Aorta (tissue), 5 donors: ENCODE measurements around the gene P2RY6. TPM values are rescaled to one million over a fixed set of nuclear protein-coding genes. Genes with fewer than 3 reads are reported as not detected.

Experiments
- ATAC-seq: fragments of 200-7000 bp; cut with Tn5 transposase; one replicate; pipeline ENCODE4 v1.9.1; 2022; ENCODE audit warnings: moderate library complexity; ENCODE audit not compliant: low FRiP score
- DNase-seq, 2 donors: peaks; one replicate each; pipeline ENCODE4 v3.0.0-alpha.2; 2020
- H3K27ac ChIP-seq, 2 donors: one replicate each; pipeline ENCODE4 v1.5.1; 2013; ENCODE audit warnings: low read length in 2 of 2, mild to moderate bottlenecking in 2 of 2, moderate library complexity in 2 of 2, control low read depth in 1 of 2, inconsistent platforms in 1 of 2, low read depth in 1 of 2
- H3K27me3 ChIP-seq, 2 donors: one replicate each; pipeline ENCODE4 v1.6.1; 2013; ENCODE audit warnings: control low read depth in 1 of 2, low read length in 1 of 2, mild to moderate bottlenecking in 1 of 2, moderate library complexity in 1 of 2; ENCODE audit not compliant: insufficient read depth in 2 of 2, control insufficient read depth in 1 of 2
- H3K36me3 ChIP-seq, 2 donors: one replicate each; pipeline ENCODE4 v1.6.1; 2013; ENCODE audit warnings: control low read depth in 1 of 2, low read length in 1 of 2, mild to moderate bottlenecking in 1 of 2; ENCODE audit not compliant: insufficient read depth in 2 of 2, control insufficient read depth in 1 of 2
- H3K4me1 ChIP-seq, 2 donors: one replicate each; pipeline ENCODE4 v1.6.1; 2013; ENCODE audit warnings: low read length in 2 of 2, control low read depth in 1 of 2, mild to moderate bottlenecking in 1 of 2, moderate library complexity in 1 of 2; ENCODE audit not compliant: insufficient read depth in 2 of 2, control insufficient read depth in 1 of 2
- H3K4me3 ChIP-seq, 2 donors: one replicate each; pipeline ENCODE4 v1.5.1; 2013; ENCODE audit warnings: low read length in 2 of 2, control low read depth in 1 of 2, mild to moderate bottlenecking in 1 of 2
- H3K9me3 ChIP-seq: one replicate; pipeline ENCODE4 v1.6.1; 2013; ENCODE audit warnings: mild to moderate bottlenecking, low read length; ENCODE audit not compliant: control insufficient read depth
- WGBS, 2 donors: extraction: QIAGEN DNeasy Blood & Tissue Kit; methylation state at CpG; one replicate each; pipeline ENCODE4 v1.1.7; 2013; 5-methylcytosine and 5-hydroxymethylcytosine counted together
- intact Hi-C, 2 donors: fragments of 100-400 bp; cut with DNase I; formaldehyde crosslinking; loops; one replicate each; pipeline versions ENCODE4 v1.14.2 to v1.15.0; 2022
- polyA plus RNA-seq, 2 donors: library from polyadenylated mRNA; stranded (reverse); fragments of 200-250 nt; gene quantifications; one replicate each; pipeline ENCODE4 v1.2.3, GENCODE V29; 2013
- total RNA-seq, 2 donors: library from RNA; stranded (reverse); fragmentation: NEBNext Ultra II Directional; extraction: Animal tissue kit (Norgen Biotek cat#: 25700); gene quantifications; one replicate each; pipeline ENCODE4 v1.2.1, GENCODE V29; 2021
- donor health status: healthy with polysubstance abuse.
- donor health status: Bipolar disorder and iron deficiency.
- donor health status: DM: no; HTN: no; CAD: no.
- donor health status: DM: no; HTN: no; CAD: no.
- donor health status: DM: yes; HTN: yes; CAD: no.

The P2RY6 gene
- total and polyA plus RNA-seq, 4 donors: 2.5 to 12.0 (median 5.2) TPM

DNA sequence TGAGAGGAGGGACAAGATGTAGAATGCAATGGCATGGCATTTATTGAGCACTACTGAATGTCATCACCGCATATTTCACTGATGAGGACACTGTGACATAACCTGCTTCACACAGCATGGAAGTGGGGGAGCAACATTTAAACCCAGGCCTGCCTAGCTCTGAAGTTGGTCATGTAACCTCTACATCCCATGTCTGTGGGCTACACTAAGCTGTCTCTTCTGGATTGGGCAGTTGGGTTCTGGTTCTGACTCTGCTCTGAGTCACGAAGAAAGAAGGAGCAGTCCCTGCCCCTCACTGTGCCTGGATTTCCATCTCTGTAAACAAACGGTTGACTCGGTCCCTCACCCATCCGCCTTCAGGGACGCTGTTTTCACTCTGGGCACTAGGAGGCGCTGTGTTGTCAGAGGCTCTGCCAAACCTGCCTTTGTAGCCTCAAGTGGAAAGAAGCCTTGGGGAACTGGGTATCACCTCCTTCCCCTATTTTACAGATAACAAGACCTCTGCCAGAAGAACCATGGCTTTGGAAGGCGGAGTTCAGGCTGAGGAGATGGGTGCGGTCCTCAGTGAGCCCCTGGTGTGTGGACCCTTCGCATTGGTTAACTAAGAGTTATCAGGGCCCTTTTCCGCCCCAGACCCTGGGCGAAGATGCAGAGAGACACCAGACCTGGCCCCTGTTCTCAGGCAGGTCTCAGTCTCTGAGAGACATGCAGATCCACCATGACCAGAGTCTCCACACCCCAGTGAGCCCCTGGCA is 23.3 kb downstream of the P2RY6 start:
- no peaks in the 10 kb centered on the region for H3K27me3 ChIP-seq
- intact Hi-C loops: loop anchor here in 1 of 2 donors (5.0 to 10.0 kb wide), 3 partner anchors 42 to 369 kb away; no protein-coding TSS in a partner anchor
- H3K36me3 ChIP-seq: no peaks in the 10 kb centered on the region
- H3K4me3 ChIP-seq: no peak overlapping the region
- ATAC-seq: peak; percentile 51
- no peaks in the 10 kb centered on the region for H3K4me1 ChIP-seq
- DNase-seq: peak; percentile 80 to 92
- H3K27ac ChIP-seq: no peak overlapping the region
- H3K9me3 ChIP-seq: no peaks in the 10 kb centered on the region
- 44 to 45% methylated on average over 12 of the region's 12 CpGs for WGBS, 2 donors

GRCh38 chr11:73295996-73296318 is 23.8 kb downstream of the P2RY6 start:
- no peaks in the 10 kb centered on the region for H3K9me3 ChIP-seq
- H3K4me3 ChIP-seq: no peak overlapping the region
- no peak overlapping the region for H3K27ac ChIP-seq
- no peak for DNase-seq
- no peaks in the 10 kb centered on the region for H3K4me1 ChIP-seq
- WGBS, 2 donors: 91 to 92% methylated on average over 3 of the region's 3 CpGs
- H3K27me3 ChIP-seq: no peaks in the 10 kb centered on the region
- intact Hi-C loops: loop anchor here in 1 of 2 donors (5.0 to 10.0 kb wide), 3 partner anchors 41 to 369 kb away; no protein-coding TSS in a partner anchor
- H3K36me3 ChIP-seq: no peaks in the 10 kb centered on the region
- ATAC-seq: no peak

GRCh38 chr11:73296501-73297230 is 24.5 kb downstream of the P2RY6 start:
- DNase-seq (peak in 1 of 2 donors; percentile 43), ATAC-seq (no peak)
- no peaks in the 10 kb centered on the region for H3K4me1 ChIP-seq
- intact Hi-C loops: loop anchor here in 1 of 2 donors (5.0 to 10.0 kb wide), 3 partner anchors 41 to 368 kb away; no protein-coding TSS in a partner anchor
- whole genome bisulfite sequencing, 2 donors: 94 to 97% methylated on average over 35 of the region's 35 CpGs
- no peaks in the 10 kb centered on the region for H3K36me3 ChIP-seq
- H3K27me3 ChIP-seq: no peaks in the 10 kb centered on the region
- no peak overlapping the region for H3K4me3 ChIP-seq
- no peaks in the 10 kb centered on the region for H3K9me3 ChIP-seq
- H3K27ac ChIP-seq: no peak overlapping the region

GRCh38 chr11:73297231-73297590 is 25.1 kb downstream of the P2RY6 start:
- WGBS, 2 donors: 93 to 94% methylated on average over 18 of the region's 18 CpGs
- peak in 1 of 2 donors; percentile 22 for DNase-seq
- no peak for ATAC-seq
- H3K36me3 ChIP-seq: no peaks in the 10 kb centered on the region
- H3K4me3 ChIP-seq: no peak overlapping the region
- H3K4me1 ChIP-seq: no peaks in the 10 kb centered on the region
- intact Hi-C loops: loop anchor here in 1 of 2 donors (5.0 to 10.0 kb wide), 3 partner anchors 40 to 368 kb away; no protein-coding TSS in a partner anchor
- H3K27ac ChIP-seq: no peak overlapping the region
- H3K27me3 ChIP-seq: no peaks in the 10 kb centered on the region
- no peaks in the 10 kb centered on the region for H3K9me3 ChIP-seq

DNA sequence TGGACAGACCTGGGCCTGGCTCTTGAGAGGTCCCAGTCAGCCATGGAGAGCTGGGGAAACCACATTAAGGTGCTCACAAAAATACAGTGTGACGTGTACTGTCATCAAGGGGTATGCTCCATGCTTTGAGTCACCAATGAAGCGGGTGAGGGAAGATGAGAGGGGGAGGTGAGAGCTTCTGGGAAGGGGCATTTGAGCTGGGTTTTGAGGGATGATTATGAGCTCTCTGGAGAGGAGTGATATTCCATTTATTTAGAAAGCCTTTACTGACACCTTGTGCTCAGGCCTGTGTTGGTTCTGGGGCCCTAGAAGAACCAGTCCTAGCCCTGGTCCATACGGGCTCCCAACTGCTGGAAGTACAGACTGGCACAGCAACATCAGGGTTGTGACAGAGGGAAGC is 25.6 kb downstream of the P2RY6 start:
- no peak overlapping the region for H3K27ac ChIP-seq
- no peaks in the 10 kb centered on the region for H3K27me3 ChIP-seq
- H3K9me3 ChIP-seq: no peaks in the 10 kb centered on the region
- WGBS, 2 donors: 92 to 95% methylated on average over 3 of the region's 3 CpGs
- intact Hi-C loops: loop anchor here in 1 of 2 donors (5.0 to 10.0 kb wide), 3 partner anchors 40 to 367 kb away; no protein-coding TSS in a partner anchor
- no peak overlapping the region for H3K4me3 ChIP-seq
- DNase-seq (peak in 1 of 2 donors; percentile 23), ATAC-seq (no peak)
- H3K4me1 ChIP-seq: no peaks in the 10 kb centered on the region
- no peaks in the 10 kb centered on the region for H3K36me3 ChIP-seq

GRCh38 chr11:73298233-73298632 is 26.1 kb downstream of the P2RY6 start:
- Histone ChIP-seq H3K9me3 (no peaks in the 10 kb centered on the region), H3K27ac (no peak overlapping the region), H3K27me3 (no peaks in the 10 kb centered on the region), H3K4me1 (no peaks in the 10 kb centered on the region), H3K4me3 (no peak overlapping the region), H3K36me3 (no peaks in the 10 kb centered on the region)
- peak in 1 of 2 donors; percentile 17 for DNase-seq
- intact Hi-C loops: loop anchor here in 1 of 2 donors (5.0 to 10.0 kb wide), 3 partner anchors 39 to 367 kb away; no protein-coding TSS in a partner anchor
- 81 to 87% methylated on average over 5 of the region's 5 CpGs for WGBS, 2 donors
- no peak for ATAC-seq

DNA sequence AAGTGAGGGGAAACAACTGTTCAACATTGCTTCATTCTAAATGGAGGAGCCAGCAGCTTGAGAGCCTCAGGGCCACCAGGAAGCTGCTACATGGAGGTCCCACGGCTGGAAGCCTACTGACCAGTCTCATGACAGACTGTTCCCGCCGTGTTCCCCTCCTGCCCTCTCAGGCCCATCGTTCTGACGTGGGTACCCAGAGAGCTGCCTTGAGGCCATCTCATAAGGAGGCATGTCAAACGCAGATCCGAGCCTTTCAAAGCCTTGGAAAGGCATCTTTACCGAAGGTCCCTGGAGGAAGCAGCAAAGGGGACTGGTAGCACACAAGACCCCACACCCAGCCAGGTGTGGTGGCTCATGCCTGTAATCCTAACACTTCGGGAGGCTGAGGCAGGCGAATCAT is 27.6 kb downstream of the P2RY6 start:
- no peaks in the 10 kb centered on the region for H3K4me1 ChIP-seq
- no peaks in the 10 kb centered on the region for H3K27me3 ChIP-seq
- H3K36me3 ChIP-seq: no peaks in the 10 kb centered on the region
- DNase-seq (peak; percentile 28 to 61), ATAC-seq (no peak)
- WGBS, 2 donors: 92 to 94% methylated on average over 10 of the region's 10 CpGs
- no peak overlapping the region for H3K27ac ChIP-seq
- H3K4me3 ChIP-seq: no peak overlapping the region
- intact Hi-C loops: loop anchor here in 1 of 2 donors (5.0 to 10.0 kb wide), 3 partner anchors 38 to 365 kb away; no protein-coding TSS in a partner anchor
- H3K9me3 ChIP-seq: no peaks in the 10 kb centered on the region

GRCh38 chr11:73306069-73306841 is 34.1 kb downstream of the P2RY6 start:
- Histone ChIP-seq H3K9me3 (no peaks in the 10 kb centered on the region), H3K4me1 (no peaks in the 10 kb centered on the region), H3K36me3 (no peaks in the 10 kb centered on the region), H3K4me3 (no peak overlapping the region), H3K27me3 (no peaks in the 10 kb centered on the region), H3K27ac (no peak overlapping the region)
- DNase-seq (no peak), ATAC-seq (no peak)
- WGBS, 2 donors: 67 to 68% methylated on average over 7 of the region's 7 CpGs
- intact Hi-C loops: loop anchor here in 1 of 2 donors (5.0 kb wide), 1 partner anchor 86 kb away; no protein-coding TSS in a partner anchor
